Activated CD8-positive, alpha-beta memory T cell treated with anti-CD3 and anti-CD28 coated beads, Interleukin-2, amount 50 U/mL, for 1 hour (primary cell): ENCODE measurements around the gene WDR75.
"Not testable (repeated sequence)": the region's sequence is repeated elsewhere in the genome, so short reads cannot be mapped to it uniquely, and the experiment has no call there.

Experiments used
- DNase-seq: peaks from one replicate; pipeline ENCODE4 v3.0.0-alpha.2; 2020; ENCODE audit errors: extremely low read depth

The WDR75 gene

DNA sequence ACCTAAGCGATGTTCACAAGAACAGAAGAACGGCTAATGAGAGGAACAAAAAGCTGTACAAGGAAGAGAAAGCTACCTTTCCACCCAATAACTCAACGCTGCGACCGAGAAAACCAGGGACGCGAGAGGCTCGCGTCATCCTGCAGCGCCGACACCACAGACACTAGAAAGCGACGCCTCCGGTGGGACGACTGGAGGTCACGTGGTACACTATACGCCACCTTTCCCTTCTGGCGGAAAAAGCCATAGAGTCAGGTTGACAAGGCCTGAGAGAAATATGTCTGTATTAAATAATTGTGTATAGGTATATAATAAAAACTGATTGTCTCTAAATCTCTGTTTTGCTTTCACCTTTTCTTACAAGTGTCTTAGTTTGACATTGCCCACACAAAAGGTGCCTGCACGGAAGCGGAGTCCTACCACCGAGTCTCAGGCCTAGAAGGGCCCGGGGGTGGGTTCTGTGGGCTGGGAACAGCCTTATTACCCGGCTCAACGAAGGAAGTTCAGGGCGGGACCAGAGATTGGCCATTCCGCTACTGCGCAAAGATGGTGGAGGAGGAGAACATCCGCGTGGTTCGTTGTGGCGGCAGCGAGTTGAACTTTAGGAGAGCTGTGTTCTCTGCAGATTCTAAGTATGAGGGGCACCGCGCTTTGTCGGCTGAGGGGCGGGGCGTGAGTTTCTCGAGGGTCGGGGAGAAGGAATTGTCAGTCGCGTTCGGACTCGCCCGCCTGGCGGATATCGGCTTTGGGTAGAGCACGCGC lies at the start of gene WDR75:
Gene WDR75, plus strand, starts transcription at position 528 of the 762 bp plus-strand sequence. Its CDS starts 19 bp downstream, at position 547.
- DNase-seq = peak; percentile 77

DNA sequence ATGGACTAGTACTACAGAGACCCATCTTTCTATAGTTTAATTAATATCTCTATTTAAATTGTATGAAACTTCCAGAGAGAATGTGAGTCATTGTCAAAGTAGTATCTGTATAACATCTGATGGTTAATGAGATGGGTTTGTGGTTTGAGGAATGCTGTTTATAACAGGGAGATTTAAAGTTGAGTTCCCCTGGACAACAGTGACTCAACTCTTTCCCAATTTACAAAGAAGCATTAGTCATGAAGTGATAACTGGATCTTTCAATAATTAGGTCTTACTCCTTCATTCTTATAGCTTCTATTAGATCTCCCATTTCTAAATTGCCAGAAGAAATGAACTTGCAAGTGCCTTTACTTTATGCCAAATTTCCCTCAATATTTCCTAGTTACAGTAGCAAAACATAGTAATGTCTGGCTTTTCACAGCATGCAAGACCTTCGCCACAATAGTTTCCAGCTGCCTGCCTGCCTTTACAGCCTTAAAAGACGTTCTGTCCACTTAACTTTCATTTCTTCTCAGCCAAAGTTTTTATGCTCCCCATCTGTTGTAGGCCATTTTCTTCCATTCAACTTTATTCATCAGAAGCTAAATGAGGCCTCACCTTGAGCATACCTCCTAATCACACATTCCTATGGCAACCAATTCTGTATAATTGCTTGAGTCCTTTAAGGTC lies 47.7 kb upstream of the WDR75 start:
- no peak for DNase-seq

GRCh38 chr2:189394525-189394924 lies 46.7 kb upstream of the WDR75 start:
- DNase-seq = no peak

GRCh38 chr2:189402932-189403331 lies 38.3 kb upstream of the WDR75 start:
- DNase-seq = no peak

- no peak for DNase-seq
These were observed 34.6 kb upstream of the WDR75 start for GRCh38 chr2:189406586-189407233.

GRCh38 chr2:189407281-189408209 lies 33.7 kb upstream of the WDR75 start:
- DNase-seq = no peak

GRCh38 chr2:189408294-189408693 lies 33.0 kb upstream of the WDR75 start:
- no peak for DNase-seq

DNA sequence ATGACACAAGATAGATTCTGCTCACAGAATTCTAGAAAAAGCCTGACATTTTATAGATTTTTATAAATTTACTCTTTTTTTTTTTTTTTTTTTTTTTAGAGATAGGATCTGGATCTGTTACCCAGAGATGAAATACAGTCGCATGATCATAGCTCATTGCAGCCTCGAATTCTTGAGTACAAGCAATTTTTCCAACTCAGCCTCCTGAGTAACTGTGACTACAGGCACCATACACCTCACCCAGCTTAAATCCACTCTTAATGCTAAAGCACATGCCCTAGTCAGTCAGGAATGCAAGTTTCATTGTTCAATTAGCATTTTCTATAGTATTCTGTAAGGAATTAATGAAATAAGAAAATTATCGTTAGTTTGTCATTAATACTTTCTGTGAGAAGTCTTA lies 32.1 kb upstream of the WDR75 start:
- no peak for DNase-seq

- DNase-seq = no peak
These were observed 31.6 kb upstream of the WDR75 start for GRCh38 chr2:189409647-189410046.

GRCh38 chr2:189411860-189412259 lies 29.4 kb upstream of the WDR75 start:
- no peak for DNase-seq

- DNase-seq = no peak
These were observed 28.8 kb upstream of the WDR75 start for GRCh38 chr2:189412330-189412953.

DNA sequence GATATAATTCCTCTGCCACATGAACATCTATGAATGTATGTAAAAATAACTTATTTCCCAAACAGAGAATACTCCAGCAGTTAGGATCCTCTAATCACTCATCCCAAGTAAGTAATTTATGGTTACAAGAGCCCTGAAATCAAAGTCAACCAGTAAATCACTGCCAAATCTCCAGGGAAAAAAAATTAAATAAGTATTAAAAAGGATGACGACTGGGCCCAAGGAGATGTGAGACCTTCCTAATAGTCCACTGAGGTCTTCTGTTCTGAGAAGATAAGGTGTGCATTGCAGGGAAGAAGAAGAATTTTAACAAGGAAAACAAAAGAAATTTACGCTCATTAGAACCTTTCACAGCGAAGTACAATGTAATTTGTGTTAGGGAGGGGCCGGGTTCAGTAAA lies 28.0 kb upstream of the WDR75 start:
- DNase-seq = no peak

- no peak for DNase-seq
These were observed 19.6 kb upstream of the WDR75 start for GRCh38 chr2:189421644-189422043.

GRCh38 chr2:189424961-189425360 lies 16.3 kb upstream of the WDR75 start:
- no peak for DNase-seq

DNA sequence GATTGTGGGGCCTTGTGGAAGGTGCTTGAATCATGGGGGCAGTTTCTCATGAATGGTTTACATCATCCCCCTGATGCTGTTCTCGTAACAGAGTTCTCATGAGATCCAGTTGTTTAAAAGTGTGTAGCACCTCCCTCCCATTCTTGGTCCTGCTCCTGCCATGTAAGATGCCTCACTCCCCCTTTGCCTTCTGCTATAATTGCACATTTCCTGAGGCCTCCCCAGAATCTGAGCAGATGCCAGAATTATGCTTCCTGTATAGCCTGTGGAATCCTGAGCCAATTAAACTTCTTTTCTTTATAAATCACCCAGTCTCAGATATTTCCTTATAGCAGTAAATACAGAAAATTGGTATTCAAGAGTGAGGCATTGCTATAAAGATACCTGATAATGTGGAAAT lies 15.6 kb upstream of the WDR75 start:
- DNase-seq = no peak

GRCh38 chr2:189426886-189427285 lies 14.4 kb upstream of the WDR75 start:
- DNase-seq = no peak

DNA sequence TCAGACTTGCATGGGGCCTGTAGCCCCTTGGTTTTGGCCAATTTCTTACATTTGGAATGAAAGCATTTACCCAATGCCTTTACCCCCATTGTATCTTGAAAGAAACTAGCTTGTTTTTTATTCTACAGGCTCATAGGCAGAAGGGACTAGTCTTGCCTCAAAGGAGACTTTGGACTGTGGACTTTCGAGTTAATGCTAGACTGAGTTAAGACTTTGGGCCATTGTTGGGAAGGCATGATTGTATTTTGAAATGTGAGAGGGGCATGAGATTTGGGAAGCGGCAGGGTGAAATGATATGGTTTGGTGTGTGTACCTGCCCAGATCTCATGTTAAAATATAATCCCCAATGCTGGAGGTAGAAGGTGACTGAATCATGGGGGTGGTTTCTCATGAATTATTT lies 13.4 kb upstream of the WDR75 start:
- DNase-seq = no peak

DNA sequence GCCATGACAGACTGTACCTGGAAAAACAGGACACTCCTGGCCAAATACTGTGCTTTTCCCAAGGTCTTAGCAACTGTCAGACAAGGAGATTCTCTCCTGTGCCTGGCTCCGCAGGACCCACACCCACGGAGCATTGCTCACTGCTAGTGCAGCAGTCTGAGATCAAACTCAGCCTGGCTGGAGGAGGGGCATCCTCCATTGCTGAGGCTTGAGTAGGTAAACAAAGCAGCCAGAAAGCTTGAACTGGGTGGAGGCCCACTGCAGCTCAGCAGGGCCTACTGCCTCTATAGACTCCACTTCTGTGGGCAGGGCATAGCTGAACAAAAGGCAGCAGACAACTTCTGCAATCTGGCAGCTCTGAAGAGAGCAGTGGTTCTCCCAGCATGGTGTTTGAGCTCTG lies 10.8 kb upstream of the WDR75 start:
- not testable (repeated sequence) for DNase-seq

- DNase-seq = not testable (repeated sequence)
These were observed 5.5 kb upstream of the WDR75 start for GRCh38 chr2:189435803-189436202.

DNA sequence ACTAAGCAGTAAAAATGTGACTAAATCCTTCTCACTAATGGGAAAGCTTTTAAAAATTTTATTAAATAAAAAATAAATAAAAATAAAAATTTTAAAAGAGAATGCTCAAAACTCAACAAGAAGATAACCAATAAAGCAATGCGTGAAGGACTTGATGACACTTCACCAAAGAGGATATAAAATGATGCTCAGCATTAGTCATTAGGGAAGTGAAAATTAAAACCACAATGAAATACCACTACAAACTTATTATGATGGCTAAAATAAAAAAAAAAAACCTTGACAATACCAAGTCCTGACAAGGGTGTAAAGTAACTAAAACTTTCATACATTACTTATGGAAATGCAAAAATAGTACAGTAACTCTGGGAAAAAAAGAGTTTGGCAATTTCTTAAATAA lies 3.3 kb upstream of the WDR75 start:
- DNase-seq = no peak

DNA sequence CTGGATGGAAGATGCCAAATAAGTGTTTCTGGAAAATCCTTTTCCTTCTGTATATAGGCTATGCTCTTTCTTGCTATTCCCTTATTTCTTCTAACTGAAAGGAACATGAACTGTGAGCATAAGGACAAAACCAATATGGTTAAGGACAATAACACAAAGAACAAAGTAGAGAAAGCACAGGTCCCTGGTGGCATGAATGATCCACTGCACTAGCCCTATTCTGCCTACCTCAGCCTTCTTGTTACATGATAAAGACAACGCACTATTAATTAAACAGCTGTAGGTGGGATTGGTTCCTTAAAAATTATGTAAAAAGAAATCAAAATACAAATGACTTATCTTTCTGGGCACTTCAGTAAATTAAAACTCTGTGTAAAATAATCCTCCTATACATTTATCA lies 1.9 kb upstream of the WDR75 start:
- DNase-seq = no peak

GRCh38 chr2:189440644-189440946 lies 679 bp upstream of the WDR75 start:
- no peak for DNase-seq
